NOMO-1 treated with DMSO at 0.1 percent for 48 hours (cell line): ENCODE results near the gene CHMP4B.

Source experiments
- DNase-seq: peaks from one replicate; lab custom pipeline; 2025; ENCODE audit not compliant: unreplicated experiment; lab: John Stamatoyannopoulos, UW

Gene CHMP4B

DNA sequence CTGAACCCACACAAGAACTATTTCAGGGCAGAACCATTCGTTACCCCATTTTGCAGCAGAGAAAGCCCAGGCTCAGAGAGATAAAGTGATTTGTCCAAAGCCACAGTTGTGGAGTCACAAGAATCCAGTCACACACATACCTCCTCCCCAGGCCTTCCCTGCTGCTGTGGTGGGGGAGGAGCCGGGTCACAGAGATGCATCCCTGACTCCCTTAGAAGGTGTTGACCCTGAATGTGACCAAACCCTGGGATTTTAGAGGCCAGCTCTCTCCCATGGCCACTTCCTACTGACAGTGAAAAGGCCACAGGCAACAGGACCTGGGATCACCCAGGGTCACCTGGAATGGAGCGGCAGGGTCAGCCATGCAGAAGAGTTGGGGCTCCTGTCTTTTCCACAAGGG, 48.6 kb downstream of the CHMP4B start:
- DNase-seq = no peak

DNA sequence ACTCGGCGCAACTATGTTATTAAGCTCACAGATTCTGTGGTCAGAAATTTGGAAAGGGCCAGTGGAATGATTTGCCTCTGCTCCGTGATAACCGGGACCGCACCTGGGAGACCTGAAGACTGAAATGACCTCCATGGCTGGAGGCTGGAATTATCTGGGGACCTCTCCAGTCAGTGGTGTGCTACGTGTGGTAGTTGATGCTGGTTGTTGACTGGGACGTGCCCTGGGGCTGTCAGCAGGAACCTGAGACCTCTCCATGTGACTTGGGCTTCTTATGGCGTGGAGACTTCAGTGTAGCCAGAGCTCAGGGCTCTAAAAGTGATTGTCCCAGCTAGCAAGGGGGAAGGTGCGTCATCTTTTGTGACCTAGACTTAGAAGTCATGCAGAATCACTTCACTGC, 50.3 kb downstream of the CHMP4B start:
- DNase-seq = no peak

DNA sequence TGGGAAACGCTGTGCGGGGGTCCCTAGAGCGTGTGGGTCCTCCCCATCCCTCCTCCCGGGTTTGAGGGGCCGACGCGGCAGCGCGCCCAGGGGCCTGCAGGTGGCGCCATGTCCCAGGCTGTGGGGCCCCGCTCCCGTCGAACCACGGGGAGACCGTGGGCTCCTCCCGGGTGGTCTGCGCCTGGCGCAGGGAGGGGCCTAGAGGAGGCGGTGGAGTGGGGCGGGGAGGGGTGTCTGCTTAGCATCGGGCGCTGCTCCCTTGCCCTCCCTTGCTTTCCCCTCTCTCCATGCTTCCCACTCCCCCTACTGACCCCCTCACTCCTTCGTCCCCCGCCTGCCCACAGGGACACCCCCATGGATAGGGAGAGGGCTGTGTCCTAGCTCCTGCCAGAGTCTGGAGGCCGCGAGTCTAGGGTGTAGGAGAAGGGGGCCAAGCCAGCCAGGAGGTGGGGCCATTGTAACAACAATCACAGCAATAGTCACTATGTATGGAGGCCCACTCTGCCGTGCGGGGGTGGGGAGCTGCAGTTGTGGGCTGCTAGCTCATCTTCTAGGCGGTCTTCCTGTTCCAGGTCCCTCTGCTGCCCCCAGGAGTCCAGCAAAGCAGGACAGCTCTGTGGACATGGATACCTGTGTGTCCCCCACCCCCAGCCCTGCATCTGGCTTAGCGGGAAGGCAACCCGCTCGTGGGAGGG, 51.7 kb downstream of the CHMP4B start:
- DNase-seq = peak; percentile 7

DNA sequence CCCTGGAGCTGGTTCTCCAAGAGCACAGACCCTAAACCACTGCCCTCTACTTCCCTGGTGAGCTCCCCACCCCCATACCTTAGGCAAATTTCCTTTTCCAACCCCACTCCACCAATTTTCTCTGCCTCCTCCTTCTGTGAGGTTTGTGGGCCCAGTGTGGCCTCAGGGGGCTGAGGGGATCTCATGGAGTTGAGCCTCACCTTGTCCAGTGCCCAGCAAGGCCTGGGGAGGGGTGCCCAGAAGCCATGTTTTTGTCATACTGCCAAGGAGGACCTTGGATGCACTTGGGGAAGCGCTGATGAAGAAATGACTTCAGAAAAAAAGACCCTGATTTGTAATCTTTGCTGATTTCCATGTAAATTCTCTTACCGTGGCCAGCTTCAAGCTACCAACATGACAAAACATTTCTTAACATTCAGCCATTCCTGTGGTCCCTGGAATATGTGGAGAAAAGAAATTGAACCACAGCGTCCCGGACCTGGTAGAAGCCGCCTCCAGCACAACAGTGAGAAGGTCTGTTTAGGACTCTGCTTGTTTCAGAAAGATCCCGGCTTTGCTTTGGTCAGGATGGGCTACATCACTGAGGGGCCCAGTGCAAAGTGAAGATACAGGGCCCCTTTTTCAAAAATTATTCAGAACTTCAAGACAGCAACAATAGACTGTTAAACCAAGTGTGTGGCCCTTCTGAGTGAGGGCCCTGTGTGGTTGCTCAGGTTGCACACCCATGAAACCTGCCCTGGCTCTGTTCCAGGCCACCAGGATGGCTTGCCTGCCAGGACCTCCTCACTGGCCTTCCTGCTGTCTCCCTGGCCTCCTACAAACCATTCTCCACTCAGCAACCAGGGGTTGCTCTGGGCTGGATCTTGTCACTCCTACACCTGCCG, 52.5 kb downstream of the CHMP4B start:
- no peak for DNase-seq

- no peak for DNase-seq
Observed at GRCh38 chr20:33864324-33864963, 53.3 kb downstream of the CHMP4B start.

GRCh38 chr20:33865761-33866370, 54.7 kb downstream of the CHMP4B start:
- DNase-seq = no peak

GRCh38 chr20:33866398-33867100, 55.4 kb downstream of the CHMP4B start:
- DNase-seq = no peak

DNA sequence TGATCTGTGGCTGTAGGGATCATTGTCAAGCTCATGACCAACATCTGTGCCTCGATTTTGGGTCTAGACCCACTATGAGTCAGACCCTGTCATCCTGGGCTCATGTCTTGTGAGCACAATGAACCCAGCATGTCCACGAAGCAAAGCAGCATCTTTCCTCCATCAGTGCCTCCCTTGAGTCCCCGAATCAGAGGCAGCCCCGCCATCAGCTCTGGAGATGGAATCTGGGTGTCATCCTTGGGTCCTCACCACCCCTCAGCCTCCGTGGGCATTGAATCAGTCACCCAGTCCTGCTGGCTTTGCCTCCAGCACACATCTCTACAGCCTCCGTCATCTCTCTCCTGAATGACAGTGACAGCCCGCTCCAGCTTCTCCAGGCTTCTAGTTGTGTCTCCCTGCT, 56.9 kb downstream of the CHMP4B start:
- DNase-seq = no peak

DNA sequence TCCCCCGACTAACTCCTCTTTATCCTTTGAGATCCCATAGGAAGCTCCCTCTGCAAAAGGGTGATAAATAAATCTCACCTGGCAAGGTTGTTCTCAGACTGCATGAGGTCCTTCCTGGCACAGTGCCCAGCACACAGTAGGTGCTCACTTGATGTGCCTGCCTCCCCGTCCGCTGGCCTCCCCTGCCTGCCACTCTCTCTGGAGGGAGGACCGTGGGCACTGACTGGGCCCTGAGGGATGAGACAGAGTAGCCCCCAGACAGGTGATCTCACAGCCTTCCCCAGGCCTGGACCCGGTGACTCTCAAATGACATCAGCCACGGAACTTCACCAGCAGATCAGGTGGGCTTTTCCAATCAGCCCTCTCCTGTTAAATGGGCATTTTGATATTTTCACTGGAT, 57.4 kb downstream of the CHMP4B start:
- DNase-seq = no peak

DNA sequence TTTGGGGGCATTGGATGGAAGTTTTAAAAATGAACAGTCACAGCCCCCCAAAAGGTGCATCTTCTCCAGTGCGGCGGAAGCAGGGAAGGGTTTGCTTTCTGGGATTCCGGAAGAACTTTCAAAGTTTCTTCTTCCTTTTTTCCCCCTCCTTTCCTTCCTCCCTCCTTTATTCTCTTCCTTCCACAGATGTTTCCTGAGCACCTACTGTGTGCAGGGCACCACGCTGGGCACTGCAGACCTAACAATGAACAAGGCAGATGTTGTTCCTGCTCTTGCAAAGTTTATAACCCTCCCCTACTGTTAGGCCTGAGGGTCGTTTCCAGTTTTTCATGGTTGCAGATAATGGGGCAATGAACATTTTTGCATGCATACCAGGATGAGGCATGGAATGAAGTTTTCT, 58.1 kb downstream of the CHMP4B start:
- DNase-seq = no peak

GRCh38 chr20:33871362-33871761, 60.2 kb downstream of the CHMP4B start:
- DNase-seq = no peak

DNA sequence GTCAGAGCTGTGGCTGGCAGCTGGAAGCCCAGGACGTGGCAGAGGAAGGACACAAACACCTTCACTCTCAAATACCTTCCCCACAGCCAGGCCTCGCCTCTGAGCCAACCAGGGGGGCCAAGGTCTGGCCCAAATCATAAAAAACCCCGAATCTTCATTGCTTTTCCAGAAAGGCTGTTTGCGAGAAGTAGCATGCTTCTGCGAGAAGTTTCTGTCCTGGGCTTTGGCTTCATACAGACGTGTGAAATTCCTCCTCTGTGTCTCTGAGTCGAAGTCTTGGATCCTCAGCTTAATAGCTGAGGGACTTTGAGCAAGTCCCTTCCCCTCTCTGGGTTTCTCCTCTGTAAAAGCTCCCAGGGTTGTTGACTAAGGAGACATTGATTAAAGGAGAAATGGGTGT, 63.0 kb downstream of the CHMP4B start:
- no peak for DNase-seq

DNA sequence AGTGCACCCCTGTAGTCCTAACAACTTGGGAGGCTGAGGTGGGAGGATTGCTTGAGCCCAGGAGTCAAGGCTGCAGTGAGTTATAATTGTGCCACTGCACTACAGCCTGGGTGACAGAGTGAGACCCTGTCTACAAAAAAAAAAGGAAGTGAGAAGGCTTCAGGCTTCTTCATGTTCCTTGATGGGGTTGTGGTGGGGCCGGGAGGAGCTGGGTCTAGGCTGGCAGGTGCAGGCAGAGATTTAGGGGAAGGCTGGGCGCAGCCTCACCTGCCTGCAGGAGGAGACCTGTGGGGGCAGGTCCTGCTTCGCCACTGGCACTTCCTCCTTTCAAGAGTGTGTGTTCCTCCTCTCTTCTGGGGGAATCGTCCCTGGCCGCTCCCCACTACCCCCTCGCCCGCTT, 63.9 kb downstream of the CHMP4B start:
- DNase-seq = peak; percentile 14

DNA sequence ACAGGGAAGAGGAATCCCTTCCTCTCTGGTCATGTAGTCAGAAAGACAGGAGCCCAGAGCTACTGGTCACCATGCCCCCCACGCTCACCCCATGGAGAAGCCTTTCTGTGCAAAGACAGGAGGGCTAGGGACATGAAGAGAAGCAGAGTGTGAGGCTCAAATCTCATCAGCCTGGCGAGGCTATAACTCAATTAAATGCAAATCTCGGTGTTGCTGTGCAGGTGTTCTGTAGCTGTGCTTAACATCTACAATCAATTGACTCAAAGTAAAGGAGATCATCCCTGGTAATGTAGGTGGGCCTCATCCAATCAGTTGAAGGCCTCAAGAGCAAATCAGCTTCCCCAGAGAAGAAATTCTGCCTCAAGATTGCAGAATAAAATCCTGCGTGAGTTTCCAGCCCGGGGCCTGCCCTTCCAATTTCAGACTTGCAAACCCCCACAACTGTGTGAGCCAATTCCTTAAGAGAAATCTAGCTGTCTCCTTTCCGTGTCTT, 64.4 kb downstream of the CHMP4B start:
- no peak for DNase-seq

- DNase-seq = no peak
Observed at GRCh38 chr20:33878583-33878982, 67.4 kb downstream of the CHMP4B start.

DNA sequence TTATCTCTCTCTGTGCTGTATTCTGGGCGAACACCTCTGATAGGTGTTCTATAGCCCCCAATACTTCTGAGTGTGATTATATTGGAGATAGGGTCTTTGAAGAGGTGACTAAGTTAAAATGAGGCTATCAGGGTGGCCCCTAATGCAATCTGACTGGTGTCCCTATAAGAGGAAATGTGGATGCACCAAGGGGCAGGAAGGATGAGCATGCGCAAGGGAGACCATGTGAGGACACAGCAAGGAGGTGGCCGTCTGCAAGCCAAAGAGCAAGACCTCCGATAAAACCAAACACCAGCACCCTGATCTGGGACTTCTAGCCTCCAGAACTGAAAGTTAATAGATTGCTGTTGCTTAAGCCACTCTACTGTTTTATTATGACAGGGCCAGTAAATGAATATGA, 69.2 kb downstream of the CHMP4B start:
- no peak for DNase-seq

GRCh38 chr20:33881989-33882388, 70.8 kb downstream of the CHMP4B start:
- no peak for DNase-seq

GRCh38 chr20:33882481-33882880, 71.3 kb downstream of the CHMP4B start:
- DNase-seq = no peak

- DNase-seq = no peak
Observed at GRCh38 chr20:33883164-33883563, 72.0 kb downstream of the CHMP4B start.

DNA sequence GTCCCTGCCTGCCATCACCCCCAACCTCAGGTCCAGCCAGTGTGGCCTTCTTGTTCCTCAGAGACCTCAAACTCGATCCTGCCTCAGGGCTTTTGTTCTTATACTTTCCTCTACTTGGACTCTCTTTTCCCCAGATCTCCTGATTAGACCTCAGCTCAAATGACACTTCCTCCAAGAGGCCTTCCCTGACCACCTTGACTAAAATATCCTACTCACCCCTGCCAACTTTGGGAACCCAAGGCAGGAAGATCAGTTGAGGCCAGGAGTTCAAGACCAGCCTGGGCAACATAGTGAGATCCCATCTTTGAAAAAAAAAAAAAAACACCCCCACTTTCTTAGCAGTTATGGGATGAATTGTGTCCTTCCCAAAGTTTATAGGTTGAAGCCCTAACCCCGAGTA, 73.5 kb downstream of the CHMP4B start:
- DNase-seq = no peak

- no peak for DNase-seq
Observed at GRCh38 chr20:33889312-33889711, 78.2 kb downstream of the CHMP4B start.
